Panc1 (cell line): ENCODE measurements around the gene ADAM33. TPM values are rescaled to one million over a fixed set of nuclear protein-coding genes. Genes with fewer than 3 reads are reported as not detected.

ENCODE experiments used
- ATAC-seq: fragments of 200-7000 bp; cut with Tn5 transposase; 2 replicates; pipeline ENCODE4 v1.9.1; 2020; ENCODE audit warnings: mild to moderate bottlenecking, moderate library complexity
- BruUV-seq: library from RNA; stranded (reverse); fragments of 400-500 nt; replicated peaks from 2 replicates; lab custom pipeline; 2021; lab: Mats Ljungman, UMichigan
- CTCF ChIA-PET: fragments of 300-600 bp; sonication (Branson Sonifier 250); formaldehyde crosslinking; loops from one replicate; lab custom pipeline; 2022; ENCODE audit warnings: antibody characterized with exemption; lab: Charles Lee
- POLR2A ChIA-PET: fragments of 300-600 bp; sonication (Branson Sonifier 250); formaldehyde crosslinking; loops from one replicate; lab custom pipeline; 2022; ENCODE audit warnings: antibody characterized with exemption; lab: Charles Lee
- DNase-seq: peaks from one replicate; pipeline ENCODE4 v3.0.0-alpha.2; 2010; ENCODE audit warnings: low read depth, low spot score
- H3K27ac ChIP-seq: 2 replicates; pipeline ENCODE4 v1.5.1; 2011; ENCODE audit warnings: mild to moderate bottlenecking, low read length, inconsistent platforms
- H3K27me3 ChIP-seq: fragments of 200-500 bp; sonication (Bioruptor generic); 2 replicates; pipeline ENCODE4 v1.6.0; 2014; ENCODE audit warnings: low read length, inconsistent platforms; ENCODE audit not compliant: control insufficient read depth, insufficient read depth
- H3K36me3 ChIP-seq: fragments of 200-500 bp; sonication (Bioruptor generic); 2 replicates; pipeline ENCODE4 v1.5.1; 2014; ENCODE audit warnings: inconsistent platforms, mild to moderate bottlenecking, low read length, moderate library complexity; ENCODE audit not compliant: control insufficient read depth, insufficient read depth
- H3K4me1 ChIP-seq: 2 replicates; pipeline ENCODE4 v1.5.1; 2011; ENCODE audit warnings: inconsistent platforms, mild to moderate bottlenecking, low read length, moderate library complexity; ENCODE audit not compliant: control insufficient read depth, insufficient read depth
- H3K4me3 ChIP-seq, 2 experiments: 2 replicates each; pipeline ENCODE4 v1.5.1; 2011 to 2012; ENCODE audit warnings: low read depth in 2 of 2, low read length in 2 of 2, mild to moderate bottlenecking in 2 of 2, inconsistent platforms in 1 of 2, moderate library complexity in 1 of 2
- H3K9me3 ChIP-seq: fragments of 200-500 bp; sonication (Bioruptor generic); 2 replicates; pipeline ENCODE4 v1.5.1; 2014; ENCODE audit warnings: low read depth, mild to moderate bottlenecking, inconsistent platforms, low read length, moderate library complexity; ENCODE audit not compliant: control insufficient read depth, insufficient read depth
- CTCF ChIP-seq: fragments of 450-650 bp; IDR thresholded peaks from 2 replicates; pipeline ENCODE4 v1.5.1; 2017; ENCODE audit warnings: mild to moderate bottlenecking
- POLR2AphosphoS5 ChIP-seq: IDR thresholded peaks from 2 replicates; pipeline ENCODE4 v1.6.1; 2012; ENCODE audit warnings: mild to moderate bottlenecking, low read depth, low read length, moderate library complexity
- REST ChIP-seq, 2 experiments: IDR thresholded peaks; 2 replicates each; pipeline ENCODE4 v1.6.1; 2011 to 2012; ENCODE audit warnings: low read depth in 2 of 2, control low read depth in 1 of 2, low read length in 1 of 2, mild to moderate bottlenecking in 1 of 2, moderate library complexity in 1 of 2; ENCODE audit not compliant: insufficient read depth in 1 of 2
- SIN3A ChIP-seq: IDR thresholded peaks from 2 replicates; pipeline ENCODE4 v1.6.1; 2012; ENCODE audit warnings: low read depth, mild to moderate bottlenecking, low read length, moderate library complexity, borderline replicate concordance; ENCODE audit not compliant: insufficient read depth
- TCF7L2 ChIP-seq: IDR thresholded peaks from 2 replicates; pipeline ENCODE4 v1.6.1; 2011; ENCODE audit warnings: mild to moderate bottlenecking, low read depth, low read length, inconsistent platforms
- in situ Hi-C: cut with HindIII; loops from 2 replicates; pipeline ENCODE4 v1.10.0; 2016; ENCODE audit warnings: low sequenced_read_pairs, low pct_unique_long_range_greater_than_20kb
- intact Hi-C: fragments of 100-400 bp; cut with micrococcal nuclease; formaldehyde crosslinking; loops from one replicate; pipeline ENCODE4 v1.10.0; 2022; ENCODE audit not compliant: unreplicated experiment
- total RNA-seq: library from RNA; stranded (reverse); gene quantifications from one replicate; pipeline ENCODE4 v1.2.1, GENCODE V29; 2021; ENCODE audit not compliant: unreplicated experiment

Gene ADAM33
- total RNA-seq, 1 experiment from 2014 or later, result 0.62 TPM

GRCh38 chr20:3686867-3687321 is 5.1 kb upstream of the ADAM33 start:
- no peak for ATAC-seq
- no peak for TF ChIP-seq CTCF
- no peak for TF ChIP-seq SIN3A
- no peak for TF ChIP-seq POLR2AphosphoS5
- TF ChIP-seq TCF7L2, result no peak
- TF ChIP-seq REST (IDR thresholded peaks at IDR 0.05; ENCODE audit: insufficient read depth in 1 of 2, low read depth in 2 of 2, low read length in 1 of 2), result no peak
- H3K4me3 ChIP-seq, result no peak overlapping the region
- no peaks in the 10 kb centered on the region for H3K36me3 ChIP-seq
- no peaks in the 10 kb centered on the region; the same call in 1 of the 2 replicates for H3K4me1 ChIP-seq
- H3K27ac ChIP-seq, result no peak overlapping the region
- no peaks in the 10 kb centered on the region for H3K27me3 ChIP-seq
- H3K9me3 ChIP-seq, result no peaks in the 10 kb centered on the region
- ChIA-PET POLR2A (no interaction called here), CTCF (no interaction called here)
- intact Hi-C loops (no loop called here), in situ Hi-C loops (no loop called here)
- no TSS peak for BruUV-seq
- no peak for DNase-seq

- Histone ChIP-seq H3K4me1 (no peaks in the 10 kb centered on the region; the same call in 1 of the 2 replicates), H3K27ac (no peak overlapping the region), H3K27me3 (no peaks in the 10 kb centered on the region), H3K9me3 (no peaks in the 10 kb centered on the region), H3K36me3 (no peaks in the 10 kb centered on the region), H3K4me3 (no peak overlapping the region)
- intact Hi-C loops (no loop called here), in situ Hi-C loops (no loop called here)
- CTCF ChIA-PET, result no interaction called here
- BruUV-seq, result no TSS peak
- ATAC-seq (no peak), DNase-seq (no peak)
- POLR2A ChIA-PET, result no interaction called here
- TF ChIP-seq TCF7L2, result no peak
- no peak for TF ChIP-seq REST (IDR thresholded peaks at IDR 0.05; ENCODE audit: insufficient read depth in 1 of 2, low read depth in 2 of 2, low read length in 1 of 2)
- no peak for TF ChIP-seq SIN3A
- TF ChIP-seq POLR2AphosphoS5, result no peak
- no peak for TF ChIP-seq CTCF
Measured at GRCh38 chr20:3686421-3686820, 4.6 kb upstream of the ADAM33 start.
